Measurements from ENCODE around the gene DHRS9.
"Not testable (repeated sequence)": the region's sequence is repeated elsewhere in the genome, so short reads cannot be mapped to it uniquely, and the experiment has no call there.

The DHRS9 gene

GRCh38 chr2:169095621-169096105 lies 26.3 kb downstream of the DHRS9 start:
- DNase-seq (ENCODE audit: low read depth): peak; percentile 89

DNA sequence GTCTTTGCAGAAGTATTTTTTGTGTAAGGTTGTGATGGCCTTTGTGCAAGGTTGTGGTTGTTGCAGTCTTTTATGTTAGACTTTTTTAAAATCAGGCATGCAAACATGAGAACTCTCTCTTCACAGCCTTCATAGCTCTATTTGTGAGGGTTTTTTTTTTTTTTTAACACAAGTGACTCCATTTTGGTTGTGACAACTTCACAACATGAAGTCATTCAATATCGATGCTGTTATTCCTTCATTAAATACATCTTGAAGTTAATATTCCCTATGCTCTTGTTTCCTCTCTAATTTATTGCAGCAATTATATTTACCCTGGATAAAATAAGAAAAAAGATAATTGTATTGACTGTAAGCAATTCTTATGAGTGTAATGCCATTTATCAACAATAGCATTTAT lies 35.5 kb downstream of the DHRS9 start:
- DNase-seq (ENCODE audit: low read depth): no peak

DNA sequence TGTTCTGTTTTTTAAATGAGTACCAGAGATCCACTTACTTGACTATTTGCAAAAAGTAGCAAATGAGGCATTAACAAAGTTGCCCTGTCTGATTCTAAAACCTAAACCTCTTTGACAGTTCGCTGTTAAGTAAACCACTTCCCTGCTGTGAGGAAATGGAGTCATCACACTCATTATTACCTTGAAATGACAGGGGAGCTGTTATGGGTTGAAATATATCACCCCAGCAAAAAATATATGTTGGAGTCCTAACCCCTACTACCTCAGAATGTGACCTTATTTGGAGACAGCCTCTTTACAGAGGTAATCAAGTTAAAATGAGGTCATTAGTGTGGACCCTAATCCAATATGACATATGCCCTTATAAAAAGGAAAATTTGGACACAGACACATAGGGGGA lies 36.1 kb downstream of the DHRS9 start:
- DNase-seq (ENCODE audit: low read depth): no peak

DNA sequence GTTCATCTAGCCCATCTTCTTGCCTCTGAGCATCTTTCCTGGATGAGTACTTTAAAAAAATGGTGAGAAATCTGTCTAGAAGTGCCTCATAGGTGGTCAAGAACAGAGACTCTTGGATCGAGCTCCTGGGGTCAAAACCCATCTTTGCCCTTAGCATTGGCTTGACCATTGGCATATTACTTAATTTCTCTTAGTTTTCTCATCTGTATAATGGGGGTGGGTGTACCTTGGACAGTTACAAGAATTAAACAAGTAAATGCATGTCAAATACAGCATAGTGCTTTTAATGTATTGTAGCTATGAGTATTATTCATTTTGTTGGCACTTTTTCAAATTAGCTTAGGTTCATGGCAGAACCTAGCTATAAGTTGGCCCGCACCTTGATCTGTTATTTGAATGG lies 36.8 kb downstream of the DHRS9 start:
- DNase-seq (ENCODE audit: low read depth): no peak

- DNase-seq (ENCODE audit: low read depth): no peak
Measured at GRCh38 chr2:169106563-169107545, 37.5 kb downstream of the DHRS9 start.

- DNase-seq (ENCODE audit: low read depth): no peak
Measured at GRCh38 chr2:169107645-169108044, 38.3 kb downstream of the DHRS9 start.

GRCh38 chr2:169108099-169108884 lies 38.9 kb downstream of the DHRS9 start:
- DNase-seq (ENCODE audit: low read depth): no peak

DNA sequence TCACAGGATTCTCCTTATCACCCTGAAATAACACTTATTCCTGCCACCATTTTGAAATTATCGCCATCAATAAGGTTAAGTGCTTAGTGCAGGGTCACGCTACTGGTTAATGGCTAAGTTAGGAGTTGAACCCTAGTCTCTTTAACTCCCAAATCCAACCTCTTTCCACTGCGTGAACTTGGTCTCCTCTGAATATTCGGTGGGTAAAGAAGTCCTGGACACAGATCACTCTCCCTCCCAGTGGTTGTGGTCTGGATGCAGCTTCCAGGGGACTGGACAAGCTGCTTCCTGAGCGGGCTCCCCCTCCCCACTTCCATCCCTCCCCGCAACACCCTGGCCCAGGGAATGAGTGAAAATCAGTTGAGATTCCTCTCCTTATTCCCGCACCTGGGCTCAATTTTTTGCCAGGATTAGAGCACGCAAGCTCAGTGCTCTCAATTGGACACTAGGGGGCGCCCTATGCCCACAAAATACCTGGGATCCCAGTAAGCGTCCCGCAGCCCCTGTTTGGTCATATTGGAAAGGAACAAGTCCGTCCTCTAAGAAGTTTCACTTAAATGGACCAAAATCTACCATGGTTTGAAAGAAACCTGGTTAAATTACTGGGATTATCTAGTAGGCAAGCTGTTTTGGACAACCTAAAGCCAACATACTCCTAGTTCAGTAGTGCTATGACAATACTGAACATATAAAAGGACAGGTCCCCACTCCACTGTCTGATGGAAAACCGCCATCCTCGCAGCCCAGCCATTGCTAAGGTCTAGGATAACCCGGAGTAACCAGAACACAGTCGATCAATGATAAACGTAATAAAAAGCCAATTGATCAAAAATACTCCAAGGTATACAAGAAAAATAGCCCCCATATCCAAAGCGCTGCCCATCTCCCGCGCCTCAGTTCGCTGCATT lies 40.4 kb downstream of the DHRS9 start:
- DNase-seq (ENCODE audit: low read depth): no peak

GRCh38 chr2:169110419-169110818 lies 41.1 kb downstream of the DHRS9 start:
- no peak for DNase-seq (ENCODE audit: low read depth)

GRCh38 chr2:169110916-169111315 lies 41.6 kb downstream of the DHRS9 start:
- DNase-seq (ENCODE audit: low read depth): no peak

GRCh38 chr2:169112841-169113240 lies 43.5 kb downstream of the DHRS9 start:
- DNase-seq (ENCODE audit: low read depth): no peak

DNA sequence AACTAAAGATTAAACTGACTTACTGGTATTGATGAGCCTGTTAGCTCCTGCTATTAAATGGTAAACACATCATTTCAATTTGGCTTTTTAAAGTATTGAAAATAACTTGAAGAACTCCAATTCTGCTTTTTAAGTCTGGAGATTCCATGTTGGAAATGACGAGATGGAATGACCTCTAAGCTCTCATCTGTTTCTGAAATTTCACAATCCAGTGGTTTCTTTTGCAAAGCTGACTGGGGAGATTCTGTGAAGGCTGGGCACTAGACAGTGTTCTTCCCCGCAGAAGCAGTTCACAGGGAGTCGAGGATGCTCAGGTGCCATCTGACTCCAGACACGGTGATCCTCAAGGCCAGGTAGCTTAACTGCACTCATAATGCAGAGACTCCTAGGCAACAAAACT lies 44.7 kb downstream of the DHRS9 start:
- DNase-seq (ENCODE audit: low read depth): no peak

DNA sequence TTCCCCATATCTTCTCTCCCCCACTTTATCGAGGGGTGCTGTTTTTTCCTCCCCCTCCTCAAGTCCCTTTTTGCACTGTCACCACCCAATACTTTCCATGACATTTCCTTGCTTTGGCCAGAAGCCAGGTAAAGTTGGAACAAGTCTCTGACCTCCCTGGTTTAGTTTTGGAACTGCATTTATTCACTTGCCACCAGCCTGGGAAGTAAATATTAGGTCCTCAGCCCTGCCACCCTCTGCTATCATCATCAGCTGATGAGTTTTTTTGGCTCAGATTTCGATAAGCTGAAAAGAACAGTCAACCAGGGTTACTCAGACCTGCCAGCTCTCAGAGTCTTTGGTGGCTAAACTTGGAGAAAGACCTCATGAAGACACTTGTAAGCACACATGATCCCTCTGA lies 47.0 kb downstream of the DHRS9 start:
- DNase-seq (ENCODE audit: low read depth): no peak

- no peak for DNase-seq (ENCODE audit: low read depth)
Measured at GRCh38 chr2:169116993-169117392, 47.6 kb downstream of the DHRS9 start.

DNA sequence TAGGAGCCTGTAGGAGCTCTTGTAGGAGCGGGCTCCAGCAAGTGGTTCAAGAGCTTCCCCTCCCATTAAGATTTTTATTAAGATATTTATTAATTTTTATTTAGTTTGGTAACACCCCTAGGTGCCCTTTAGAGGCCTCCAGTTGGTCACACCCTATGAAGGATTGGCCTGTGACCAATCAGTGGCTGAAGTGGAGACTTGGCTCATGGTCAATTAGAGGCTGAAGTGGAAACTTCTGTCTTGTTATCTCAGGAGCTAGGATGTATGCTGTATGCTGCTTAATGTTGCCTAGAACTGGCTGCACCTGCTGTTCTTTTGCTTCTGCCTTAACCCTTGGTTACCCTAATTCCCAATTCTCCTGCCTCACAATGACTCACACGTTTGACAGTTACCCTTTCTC lies 48.7 kb downstream of the DHRS9 start:
- DNase-seq (ENCODE audit: low read depth): no peak

- DNase-seq (ENCODE audit: low read depth): no peak
Measured at GRCh38 chr2:169119123-169119760, 49.9 kb downstream of the DHRS9 start.

DNA sequence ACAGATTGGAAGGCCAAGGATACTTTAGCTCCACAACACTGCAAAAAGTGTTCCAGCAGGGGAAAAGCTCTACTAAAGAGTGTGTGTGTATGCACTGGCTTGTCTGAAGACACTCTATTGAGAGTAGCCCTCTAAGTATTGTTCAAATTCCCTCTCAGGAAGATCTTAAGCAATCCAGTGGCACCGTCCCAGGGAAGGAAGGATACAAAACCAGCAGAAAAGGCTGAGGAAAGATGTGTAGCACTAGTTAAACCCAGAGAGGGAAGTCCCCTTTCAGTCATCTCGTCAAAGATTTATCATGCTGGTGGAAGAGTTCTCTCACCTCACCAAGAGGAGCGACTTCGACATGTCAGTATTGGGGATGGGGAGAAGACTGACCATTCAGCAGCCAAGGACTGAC lies 50.5 kb downstream of the DHRS9 start:
- no peak for DNase-seq (ENCODE audit: low read depth)

GRCh38 chr2:169129703-169130243 lies 60.4 kb downstream of the DHRS9 start:
- no peak for DNase-seq (ENCODE audit: low read depth)

DNA sequence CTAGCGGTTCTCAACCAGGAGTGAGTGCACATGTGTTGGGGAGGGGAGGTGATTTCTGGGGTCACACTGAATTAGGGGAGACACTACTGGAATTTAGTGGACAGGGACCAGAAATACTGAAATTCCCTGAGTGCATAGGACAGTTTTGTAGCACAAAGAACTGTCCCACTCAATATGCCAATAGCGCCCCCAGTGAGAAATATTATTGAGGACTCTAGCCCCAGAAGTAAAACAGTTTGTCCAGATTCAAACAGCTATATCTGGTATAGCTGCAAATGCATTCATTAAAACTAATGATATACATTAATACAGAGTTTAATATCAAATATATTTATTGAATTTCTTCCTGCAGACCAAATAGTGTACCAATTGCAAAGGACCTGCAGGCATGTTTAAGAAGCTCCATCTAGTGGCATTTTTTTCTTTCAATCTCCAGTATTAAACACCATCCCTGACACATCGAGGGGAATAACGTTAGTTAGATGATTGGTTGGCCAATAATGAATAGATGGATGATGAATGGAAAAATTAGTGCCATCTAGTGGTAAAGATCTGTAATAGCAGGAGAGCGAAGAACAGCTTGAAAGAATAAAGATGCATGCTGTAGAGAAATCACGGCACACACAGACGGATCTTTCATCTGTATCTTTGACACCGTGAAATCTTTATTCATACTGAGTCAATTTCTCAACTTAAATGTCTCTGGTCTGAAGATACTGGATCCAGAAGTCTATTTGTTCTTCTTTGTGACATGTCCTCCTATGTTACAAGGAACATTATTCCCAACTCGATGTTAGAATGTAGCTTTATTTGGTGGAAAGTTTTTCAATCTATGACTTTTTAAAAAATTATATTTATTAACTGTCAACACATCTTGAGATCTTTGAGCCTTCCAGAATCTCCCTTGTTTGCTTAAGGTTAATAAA lies 62.5 kb downstream of the DHRS9 start:
- peak; percentile 38 for DNase-seq (ENCODE audit: low read depth)

GRCh38 chr2:169134272-169134671 lies 64.9 kb downstream of the DHRS9 start:
- DNase-seq (ENCODE audit: low read depth): not testable (repeated sequence)

Measured in stromal cell of bone marrow (primary cell).